Measurements from ENCODE around the gene MGRN1.

DNA sequence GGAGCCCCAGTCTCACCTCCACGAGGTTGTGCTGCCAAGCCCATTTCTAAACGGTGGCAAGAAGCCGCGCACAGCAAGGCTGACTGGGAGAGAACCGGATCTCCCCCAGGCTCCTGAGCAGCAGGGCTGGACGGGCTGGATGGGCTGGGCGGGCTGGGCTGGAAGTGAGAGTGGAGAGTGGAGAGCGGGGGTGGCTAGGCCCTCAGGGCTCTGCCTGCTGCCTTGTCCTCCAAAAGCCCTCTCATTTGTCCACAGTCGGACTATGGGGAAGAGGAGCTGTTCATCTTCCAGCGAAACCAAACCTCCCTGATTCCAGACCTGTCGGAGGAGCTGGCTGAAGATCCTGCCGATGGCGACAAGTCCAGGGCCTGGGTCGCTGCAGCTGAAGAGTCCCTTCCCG is 112.9 kb downstream of the MGRN1 start:
- TF ChIP-seq, protein P1, sequence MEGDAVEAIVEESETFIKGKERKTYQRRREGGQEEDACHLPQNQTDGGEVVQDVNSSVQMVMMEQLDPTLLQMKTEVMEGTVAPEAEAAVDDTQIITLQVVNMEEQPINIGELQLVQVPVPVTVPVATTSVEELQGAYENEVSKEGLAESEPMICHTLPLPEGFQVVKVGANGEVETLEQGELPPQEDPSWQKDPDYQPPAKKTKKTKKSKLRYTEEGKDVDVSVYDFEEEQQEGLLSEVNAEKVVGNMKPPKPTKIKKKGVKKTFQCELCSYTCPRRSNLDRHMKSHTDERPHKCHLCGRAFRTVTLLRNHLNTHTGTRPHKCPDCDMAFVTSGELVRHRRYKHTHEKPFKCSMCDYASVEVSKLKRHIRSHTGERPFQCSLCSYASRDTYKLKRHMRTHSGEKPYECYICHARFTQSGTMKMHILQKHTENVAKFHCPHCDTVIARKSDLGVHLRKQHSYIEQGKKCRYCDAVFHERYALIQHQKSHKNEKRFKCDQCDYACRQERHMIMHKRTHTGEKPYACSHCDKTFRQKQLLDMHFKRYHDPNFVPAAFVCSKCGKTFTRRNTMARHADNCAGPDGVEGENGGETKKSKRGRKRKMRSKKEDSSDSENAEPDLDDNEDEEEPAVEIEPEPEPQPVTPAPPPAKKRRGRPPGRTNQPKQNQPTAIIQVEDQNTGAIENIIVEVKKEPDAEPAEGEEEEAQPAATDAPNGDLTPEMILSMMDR (IDR thresholded peaks at IDR 0.05), result no peak
- no peak for TF ChIP-seq EZH2 (IDR thresholded peaks at IDR 0.05; ENCODE audit: borderline replicate concordance, insufficient read depth, low read depth, low read length, poor library complexity, severe bottlenecking)

All from B cell (primary cell).